Measurements from ENCODE around the gene GAB3.

DNA sequence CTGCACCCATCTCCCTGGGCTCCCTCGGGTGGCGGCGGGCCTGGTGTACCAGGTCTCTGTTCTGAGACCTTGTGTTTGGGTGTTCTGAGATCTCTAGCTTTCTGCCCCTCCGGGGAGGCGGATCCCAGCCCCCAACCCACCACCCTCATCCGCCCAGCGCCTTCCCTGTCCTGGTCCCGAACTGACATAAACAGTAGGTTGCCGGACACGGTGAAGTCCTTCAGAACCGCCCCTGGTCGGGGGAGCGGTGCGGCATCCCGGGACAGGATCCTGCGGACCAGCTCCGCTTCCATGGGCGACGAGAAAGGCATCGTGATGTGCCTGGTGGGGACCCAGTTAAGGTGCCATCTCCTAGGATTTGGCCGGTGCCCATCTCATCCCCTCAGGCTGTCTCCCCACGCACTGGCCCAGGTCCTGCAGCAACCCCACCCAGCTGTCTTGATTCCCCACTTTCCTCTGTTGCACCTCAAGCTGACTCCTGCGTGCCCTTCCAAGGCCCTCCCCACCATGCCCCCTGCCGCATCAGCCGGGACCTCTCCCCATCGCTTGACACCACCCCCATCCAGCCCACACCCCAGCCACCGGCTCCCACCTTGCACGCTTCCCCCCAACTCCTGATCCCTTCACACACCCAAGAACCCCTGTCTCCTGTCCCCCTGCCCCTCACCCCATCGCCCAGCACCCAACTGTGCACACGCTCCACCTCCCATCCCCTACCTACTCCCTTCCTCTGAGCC lies 98.4 kb downstream of the GAB3 start:
- TF ChIP-seq GATA2 (IDR thresholded peaks at IDR 0.05; ENCODE audit: low read depth, low read length) (no peak), GATA3 (IDR thresholded peaks at IDR 0.05; ENCODE audit: low read depth, low read length) (no peak)

All from SH-SY5Y (cell line).